Right cardiac atrium (tissue), 5 donors: ENCODE data around the gene ZBTB47. TPM values are rescaled to one million over a fixed set of nuclear protein-coding genes. Genes with fewer than 3 reads are reported as not detected.

Experiments used
- ATAC-seq, 2 donors: fragments of 200-7000 bp; cut with Tn5 transposase; one replicate each; pipeline versions ENCODE4 v1.8.0 to v1.9.1; 2020; ENCODE audit warnings: moderate library complexity in 2 of 2, mild to moderate bottlenecking in 1 of 2
- DNase-seq, 3 donors: peaks; one replicate each; pipeline ENCODE4 v3.0.0-alpha.2; 2020
- H3K27ac ChIP-seq: one replicate; pipeline ENCODE4 v1.5.1; 2013; ENCODE audit warnings: mild to moderate bottlenecking, low read length, control low read depth, moderate library complexity
- H3K27me3 ChIP-seq: one replicate; pipeline ENCODE4 v1.6.1; 2013; ENCODE audit not compliant: control insufficient read depth, insufficient read depth
- H3K4me1 ChIP-seq: one replicate; pipeline ENCODE4 v1.6.1; 2013; ENCODE audit warnings: low read length; ENCODE audit not compliant: control insufficient read depth, insufficient read depth
- H3K4me3 ChIP-seq: one replicate; pipeline ENCODE4 v1.5.1; 2013; ENCODE audit warnings: low read length, control low read depth
- H3K9me3 ChIP-seq: one replicate; pipeline ENCODE4 v1.6.1; 2013; ENCODE audit warnings: low read length; ENCODE audit not compliant: control insufficient read depth
- WGBS: extraction: QIAGEN DNeasy Blood & Tissue Kit; methylation state at CpG from one replicate; pipeline ENCODE4 v1.1.7; 2013; 5-methylcytosine and 5-hydroxymethylcytosine counted together
- intact Hi-C, 4 donors: fragments of 100-400 bp; cut with DNase I; formaldehyde crosslinking; loops; one replicate each; pipeline versions ENCODE4 v1.11.0 to v1.14.0; 2022 to 2023
- polyA plus RNA-seq: library from polyadenylated mRNA; stranded (reverse); fragments of 200-250 nt; gene quantifications from one replicate; pipeline ENCODE4 v1.2.3, GENCODE V29; 2013
- total RNA-seq, 4 donors: library from RNA; stranded (reverse); fragmentation: NEBNext Ultra II Directional; extraction: Animal tissue kit (Norgen Biotek cat#: 25700); gene quantifications; one replicate each; pipeline ENCODE4 v1.2.1, GENCODE V29; 2021
- donor health status: healthy with polysubstance abuse.
- donor health status: DM: no; HTN: yes; CAD: no.
- donor health status: DM: no; HTN: no; CAD: no.
- donor health status: DM: no; HTN: yes; CAD: no; lungs with severe emphysema.
- donor health status: DM: yes; HTN: yes; CAD: no.

ZBTB47 gene
- total and polyA plus RNA-seq, 5 donors: 99.5 to 141 (median 113) TPM

DNA sequence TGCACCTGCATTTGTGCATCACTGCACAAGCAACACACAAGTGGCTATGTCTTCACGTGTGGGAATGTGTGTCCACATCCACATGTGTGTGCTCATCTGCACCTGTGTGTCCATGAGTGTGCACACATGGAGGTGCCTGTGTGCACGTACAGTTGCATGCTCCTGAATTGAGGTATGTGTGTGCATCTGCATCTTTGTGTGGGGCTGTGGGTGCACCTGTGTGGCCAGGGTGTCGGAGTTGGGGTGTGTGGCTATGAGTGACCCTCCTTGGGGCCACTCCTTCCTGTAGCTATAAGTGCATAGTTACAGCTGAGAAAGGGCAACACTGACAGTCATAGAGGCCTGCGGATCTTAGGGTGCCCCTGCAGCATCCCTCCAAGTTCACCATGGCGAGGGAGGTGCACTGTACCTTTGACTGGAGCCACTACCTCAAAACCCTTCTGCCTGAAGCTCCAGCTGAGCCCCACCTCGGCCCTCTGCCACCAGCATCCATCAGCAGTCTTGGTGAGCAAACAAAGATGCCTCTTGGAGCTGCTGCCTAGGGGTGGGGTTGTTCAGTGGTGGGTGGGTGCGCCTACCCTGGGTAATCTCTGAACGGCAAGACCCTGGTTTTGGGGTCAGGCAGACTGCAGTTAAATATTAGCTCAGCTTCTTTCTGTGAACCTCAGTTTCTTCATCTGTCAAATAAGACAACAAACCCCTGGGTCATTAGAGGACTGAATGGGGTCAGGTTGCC lies 54.3 kb downstream of the ZBTB47 start:
- Histone ChIP-seq H3K27ac (no peak overlapping the region), H3K4me1 (no peaks in the 10 kb centered on the region), H3K4me3 (no peak overlapping the region), H3K27me3 (no peaks in the 10 kb centered on the region), H3K9me3 (no peaks in the 10 kb centered on the region)
- intact Hi-C loops: no loop called here
- 78% methylated on average over 8 of the region's 8 CpGs for WGBS
- ATAC-seq (no peak), DNase-seq (peak in 1 of 3 donors; percentile 25)

DNA sequence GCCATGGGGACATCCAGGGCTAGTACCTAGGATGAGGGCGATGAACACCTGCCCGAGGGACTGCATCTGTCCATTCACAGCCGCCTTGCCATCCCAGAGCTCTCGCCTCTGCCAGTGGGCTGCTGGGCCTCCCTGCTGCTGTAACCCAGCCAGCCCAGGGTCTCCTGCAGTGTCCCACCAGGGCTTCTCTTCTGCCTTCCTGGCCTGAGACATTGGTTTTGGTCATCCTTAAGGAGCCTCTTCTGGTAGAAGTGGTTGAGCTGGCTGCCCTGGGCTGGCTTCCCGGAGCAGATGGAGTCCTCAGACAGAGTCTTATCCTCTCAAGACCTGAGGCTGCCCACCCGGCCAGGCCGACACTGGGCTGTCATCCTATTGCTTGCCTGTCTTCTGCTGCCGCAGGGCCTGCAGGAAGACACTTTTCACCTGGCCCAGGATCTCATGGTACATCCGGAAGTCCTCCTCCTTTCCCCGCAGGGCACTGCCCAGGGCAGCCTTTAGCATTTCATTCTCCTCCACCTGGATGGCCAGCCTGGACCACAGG lies 55.2 kb downstream of the ZBTB47 start:
- Histone ChIP-seq H3K27me3 (no peaks in the 10 kb centered on the region), H3K4me1 (no peaks in the 10 kb centered on the region), H3K9me3 (no peaks in the 10 kb centered on the region), H3K4me3 (no peak overlapping the region), H3K27ac (no peak overlapping the region)
- ATAC-seq (no peak), DNase-seq (peak in 1 of 3 donors; percentile 43)
- WGBS: 87% methylated on average over 10 of the region's 10 CpGs
- intact Hi-C loops: no loop called here

DNA sequence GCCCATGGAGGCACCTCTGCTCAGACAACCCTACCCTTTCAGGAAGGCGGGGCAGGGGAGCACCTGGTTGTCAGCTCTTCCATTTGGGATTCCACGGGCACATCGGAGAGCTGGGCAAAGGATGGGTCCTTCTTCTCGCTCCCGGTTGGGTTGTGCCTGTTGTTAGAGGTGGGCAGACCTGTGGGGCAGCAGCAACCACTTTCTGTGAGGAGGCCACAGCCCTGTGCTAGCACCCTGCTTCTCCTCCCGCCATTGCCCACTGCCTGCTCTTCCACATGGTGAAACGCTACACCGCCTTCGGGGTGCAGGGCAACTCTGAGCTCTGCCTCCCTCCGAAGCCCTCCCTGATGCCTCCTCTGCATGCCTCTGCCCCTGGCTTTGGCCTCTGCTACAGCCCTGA lies 56.1 kb downstream of the ZBTB47 start:
- DNase-seq: peak in 1 of 3 donors; percentile 40
- 93% methylated on average over 10 of the region's 10 CpGs for WGBS
- H3K4me1 ChIP-seq: no peaks in the 10 kb centered on the region

DNA sequence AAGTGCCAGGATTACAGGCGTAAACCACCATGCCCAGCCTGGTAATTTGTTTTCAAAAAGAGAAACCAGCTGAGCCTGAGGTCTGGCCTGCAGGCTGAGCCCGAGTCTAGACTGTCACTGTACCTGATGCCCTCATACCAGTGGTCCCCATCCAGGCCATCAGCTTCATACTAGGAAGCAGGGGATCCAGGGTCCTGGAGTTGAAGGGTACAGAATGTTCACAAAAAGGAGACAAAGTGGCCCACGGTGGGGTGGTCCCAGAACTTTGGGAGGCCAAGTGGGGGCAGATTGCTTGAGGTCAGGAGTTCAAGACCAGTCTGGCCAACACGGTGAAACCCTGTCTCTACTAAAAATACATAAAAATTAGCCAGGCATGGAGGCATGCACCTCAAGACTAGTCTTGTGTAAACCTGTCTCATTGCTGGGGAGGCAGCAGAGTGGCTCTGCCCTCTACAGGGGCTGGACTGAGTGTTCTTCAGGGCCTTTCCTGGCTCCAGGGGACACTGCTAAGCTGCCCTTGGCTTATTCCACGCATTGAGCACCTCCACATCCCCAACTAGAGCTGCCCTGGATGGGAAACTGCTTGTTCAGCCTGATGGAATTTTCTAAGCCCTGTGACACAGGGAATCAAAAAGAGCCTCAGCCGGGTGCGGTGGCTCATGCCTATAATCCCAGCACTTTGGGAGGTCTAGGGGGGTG lies 57.0 kb downstream of the ZBTB47 start:
- no peaks in the 10 kb centered on the region for H3K9me3 ChIP-seq
- DNase-seq (peak in 1 of 3 donors; percentile 13), ATAC-seq (no peak)
- H3K27me3 ChIP-seq: no peaks in the 10 kb centered on the region
- intact Hi-C loops: no loop called here
- H3K27ac ChIP-seq: no peak overlapping the region
- WGBS: 83% methylated on average over 7 of the region's 7 CpGs
- H3K4me1 ChIP-seq: no peaks in the 10 kb centered on the region
- no peak overlapping the region for H3K4me3 ChIP-seq

More for the DNA sequence above, 56.1 kb downstream of the ZBTB47 start:
- H3K27ac ChIP-seq: no peak overlapping the region
- no peak for ATAC-seq
- H3K27me3 ChIP-seq: no peaks in the 10 kb centered on the region
- intact Hi-C loops: no loop called here
- no peaks in the 10 kb centered on the region for H3K9me3 ChIP-seq
- no peak overlapping the region for H3K4me3 ChIP-seq

DNA sequence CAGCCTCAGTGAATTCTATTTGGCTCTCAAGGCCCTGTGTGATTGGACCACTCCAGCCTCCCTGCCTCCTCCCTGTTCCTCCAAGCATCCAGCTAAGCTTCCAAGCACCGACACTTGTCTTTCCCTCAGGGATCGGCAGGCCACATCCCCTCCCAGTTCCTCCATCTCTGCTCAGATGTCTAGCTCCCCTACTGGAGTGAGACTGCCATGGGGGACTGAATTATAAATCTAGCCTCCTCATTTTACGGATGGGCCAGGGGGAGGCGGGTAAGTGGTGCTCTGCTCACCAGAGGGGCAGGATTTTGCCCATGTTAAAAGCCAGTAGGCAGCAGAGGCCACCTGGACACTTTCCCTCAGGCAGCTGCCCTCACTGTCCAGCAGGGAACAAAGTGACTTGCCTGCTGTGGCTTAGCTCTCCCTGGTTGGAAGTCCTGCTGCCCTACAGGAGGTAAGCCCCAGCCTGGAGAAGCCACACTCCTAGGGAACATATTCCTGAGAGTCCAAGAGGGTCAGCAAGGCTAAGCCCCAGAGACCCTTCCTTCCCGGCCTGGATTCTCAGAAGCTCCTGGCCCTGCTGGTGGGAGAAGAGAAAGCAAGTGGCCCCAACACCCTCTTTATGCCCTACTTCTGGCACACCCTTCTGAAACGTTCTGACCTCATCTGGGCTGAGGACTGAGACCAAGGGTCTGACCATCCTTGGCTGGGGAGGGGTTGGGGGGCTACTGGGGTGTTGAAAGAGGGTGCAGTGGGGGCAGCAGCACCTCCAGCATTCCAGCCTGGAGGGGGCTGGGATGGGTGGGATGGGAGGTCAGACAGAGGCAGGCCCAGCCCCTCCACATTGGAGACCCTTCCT lies 58.2 kb downstream of the ZBTB47 start:
- DNase-seq (peak in 1 of 3 donors; percentile 32), ATAC-seq (no peak)
- Histone ChIP-seq H3K4me1 (no peaks in the 10 kb centered on the region), H3K27me3 (no peaks in the 10 kb centered on the region), H3K4me3 (no peak overlapping the region), H3K9me3 (no peaks in the 10 kb centered on the region), H3K27ac (no peak overlapping the region)
- 41% methylated on average over 6 of the region's 6 CpGs for WGBS
- intact Hi-C loops: no loop called here

DNA sequence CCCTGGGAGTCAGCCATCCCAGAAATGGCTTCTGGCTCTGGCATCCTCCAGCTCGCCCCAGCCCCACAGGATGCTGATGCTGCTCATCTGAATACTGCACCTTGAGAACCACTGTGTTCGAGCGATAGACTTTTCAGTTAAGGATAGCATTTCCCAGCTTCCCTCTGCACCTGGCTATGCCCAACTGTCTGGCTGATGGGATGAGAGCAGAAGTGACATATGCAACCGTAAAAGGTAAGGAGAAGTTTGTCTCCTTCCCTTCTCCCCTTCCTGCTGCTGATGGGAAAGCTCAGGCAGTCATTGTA lies 58.8 kb downstream of the ZBTB47 start:
- ATAC-seq (no peak), DNase-seq (no peak)
- H3K27me3 ChIP-seq: no peaks in the 10 kb centered on the region
- intact Hi-C loops: no loop called here
- H3K4me1 ChIP-seq: no peaks in the 10 kb centered on the region
- H3K9me3 ChIP-seq: no peaks in the 10 kb centered on the region
- no peak overlapping the region for H3K27ac ChIP-seq
- WGBS: 90% methylated on average over 4 of the region's 4 CpGs
- no peak overlapping the region for H3K4me3 ChIP-seq

DNA sequence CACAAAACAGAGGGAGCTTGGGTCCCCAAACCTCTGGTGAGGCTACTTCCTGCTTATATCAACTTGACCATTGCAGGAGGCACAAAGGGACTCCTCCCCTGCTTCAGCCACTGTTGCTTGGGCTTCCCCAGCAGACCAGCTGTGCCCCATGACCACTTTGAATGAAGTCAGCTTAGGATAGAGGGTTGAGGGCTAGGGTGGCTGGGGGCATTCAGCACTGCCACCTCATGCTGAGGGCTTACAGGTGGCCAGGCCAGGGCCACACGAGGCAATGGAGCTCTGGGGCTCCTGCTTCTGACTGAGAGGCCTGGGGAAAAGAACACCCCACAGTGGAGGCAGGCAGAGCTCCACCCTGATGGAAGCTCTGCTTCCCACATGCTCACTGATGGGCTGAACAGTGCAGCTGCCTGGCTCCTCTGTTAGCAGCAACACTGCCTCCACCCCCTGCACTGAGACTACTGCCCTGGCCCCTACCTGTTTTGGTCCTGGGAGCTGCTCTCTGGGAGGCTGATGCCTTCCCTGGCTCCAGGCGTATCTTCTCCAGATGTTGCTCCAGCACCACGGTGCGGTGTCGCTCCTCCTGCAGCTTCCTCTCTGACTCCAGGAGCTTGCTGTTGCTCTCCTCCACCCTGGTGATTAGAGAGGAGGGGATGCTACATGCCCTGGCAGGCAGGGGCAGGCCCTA lies 59.3 kb downstream of the ZBTB47 start:
- Histone ChIP-seq H3K27me3 (no peaks in the 10 kb centered on the region), H3K27ac (no peak overlapping the region), H3K9me3 (no peaks in the 10 kb centered on the region), H3K4me3 (no peak overlapping the region), H3K4me1 (no peaks in the 10 kb centered on the region)
- intact Hi-C loops: no loop called here
- ATAC-seq (no peak), DNase-seq (peak in 1 of 3 donors; percentile 7)
- 76% methylated on average over 5 of the region's 5 CpGs for WGBS

DNA sequence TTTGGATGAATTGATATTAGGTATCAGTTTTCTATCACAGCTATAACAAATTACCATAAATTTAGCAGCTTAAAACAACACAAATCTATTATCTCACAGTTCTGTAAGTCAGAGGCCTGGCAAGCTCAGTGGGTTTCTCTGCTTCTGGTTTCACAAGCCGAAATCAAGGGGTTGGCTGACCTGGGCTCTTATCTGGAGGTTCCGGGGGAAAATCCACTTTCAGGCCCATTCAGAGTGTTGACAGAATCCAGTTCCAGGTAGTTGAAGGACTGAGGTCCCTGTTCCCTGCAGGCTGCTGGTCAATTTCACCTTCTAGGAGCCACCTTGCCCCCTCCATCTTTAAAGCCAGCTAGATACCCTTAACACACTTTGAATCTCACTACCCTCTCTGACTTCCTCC lies 60.2 kb downstream of the ZBTB47 start:
- intact Hi-C loops: no loop called here
- Histone ChIP-seq H3K9me3 (no peaks in the 10 kb centered on the region), H3K4me1 (no peaks in the 10 kb centered on the region), H3K27ac (no peak overlapping the region), H3K4me3 (no peak overlapping the region), H3K27me3 (no peaks in the 10 kb centered on the region)
- DNase-seq: peak in 1 of 3 donors; percentile 3
- WGBS: 57% methylated on average over 2 of the region's 2 CpGs
- no peak for ATAC-seq

DNA sequence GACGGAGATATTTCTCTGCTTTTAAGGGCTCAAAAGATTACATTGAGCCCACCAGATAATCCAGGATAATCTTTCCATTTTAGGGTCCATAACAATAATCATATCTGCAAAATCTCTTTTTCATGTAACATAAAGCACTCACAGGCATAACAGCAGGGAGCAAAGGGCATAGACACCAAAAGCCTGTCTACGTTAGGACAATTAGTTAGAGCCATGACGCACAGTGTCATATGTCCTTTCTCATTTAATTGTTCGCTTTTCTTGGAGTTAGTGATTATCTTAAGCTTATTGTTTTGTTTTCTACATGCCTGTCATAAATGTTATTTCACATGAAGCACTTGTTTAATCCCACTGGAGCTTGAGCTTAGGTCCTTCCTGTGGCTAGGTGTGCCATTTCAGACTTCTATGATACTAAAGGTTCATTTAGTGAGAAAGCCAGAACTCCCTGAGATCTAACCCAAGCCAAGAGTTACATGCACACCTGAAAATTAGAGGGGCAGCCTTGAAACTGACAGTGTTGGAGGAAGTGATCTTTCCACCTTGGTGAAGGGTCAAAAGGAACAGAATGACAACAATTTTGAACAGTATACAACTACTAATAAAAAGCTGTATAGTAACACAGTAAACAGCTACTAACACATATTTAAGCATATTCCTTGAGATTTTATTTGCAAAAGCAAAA lies 60.8 kb downstream of the ZBTB47 start:
- H3K4me3 ChIP-seq: no peak overlapping the region
- no peak overlapping the region for H3K27ac ChIP-seq
- H3K27me3 ChIP-seq: no peaks in the 10 kb centered on the region
- DNase-seq: no peak
- no peaks in the 10 kb centered on the region for H3K4me1 ChIP-seq
- no peaks in the 10 kb centered on the region for H3K9me3 ChIP-seq
- 73% methylated on average over 4 of the region's 4 CpGs for WGBS
- intact Hi-C loops: no loop called here
- ATAC-seq: no peak
